ENCODE data around the gene VPS11.
A peak's percentile ranks its signal among the peaks of the same experiment; 100 is the strongest.
"Not testable (repeated sequence)": the region's sequence is repeated elsewhere in the genome, so short reads cannot be mapped to it uniquely, and the experiment has no call there.

Gene VPS11

DNA sequence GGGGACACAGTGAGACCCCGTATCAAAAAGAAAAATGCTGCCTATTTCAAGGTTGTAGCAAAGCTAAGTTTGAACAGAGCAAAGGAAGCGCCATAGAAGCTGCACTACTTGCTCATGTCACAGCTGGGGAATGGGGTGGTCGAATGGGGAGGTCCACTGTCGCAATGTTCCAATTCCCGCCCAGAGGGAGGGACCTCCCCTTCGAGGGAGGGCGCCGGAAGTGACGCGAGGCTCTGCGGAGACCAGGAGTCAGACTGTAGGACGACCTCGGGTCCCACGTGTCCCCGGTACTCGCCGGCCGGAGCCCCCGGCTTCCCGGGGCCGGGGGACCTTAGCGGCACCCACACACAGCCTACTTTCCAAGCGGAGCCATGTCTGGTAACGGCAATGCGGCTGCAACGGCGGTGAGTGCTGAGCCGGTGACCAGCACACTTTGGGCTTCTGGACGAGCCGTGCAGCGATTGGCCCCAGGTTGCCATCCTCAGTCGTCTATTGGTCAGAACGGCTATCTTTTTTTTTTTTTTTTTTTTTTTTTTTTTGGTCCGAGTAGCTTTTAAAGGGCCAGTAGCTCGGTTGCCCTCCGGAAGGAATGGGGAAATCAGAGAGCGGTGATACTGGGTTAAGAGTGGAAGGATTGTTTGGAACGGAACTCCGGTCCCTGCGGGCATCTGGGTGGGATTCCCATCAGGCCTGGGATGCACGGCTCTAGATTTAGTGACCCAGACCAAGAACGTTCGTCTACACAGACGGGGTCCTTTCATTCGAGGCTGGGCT is 17.2 kb downstream of the VPS11 start, which contains the start of gene HMBS:
TSS of gene HMBS (plus strand) at position 219 of the 774 bp plus-strand sequence. CDS start at position 372, 153 bp downstream.
- peak; percentile 91 for DNase-seq

DNA sequence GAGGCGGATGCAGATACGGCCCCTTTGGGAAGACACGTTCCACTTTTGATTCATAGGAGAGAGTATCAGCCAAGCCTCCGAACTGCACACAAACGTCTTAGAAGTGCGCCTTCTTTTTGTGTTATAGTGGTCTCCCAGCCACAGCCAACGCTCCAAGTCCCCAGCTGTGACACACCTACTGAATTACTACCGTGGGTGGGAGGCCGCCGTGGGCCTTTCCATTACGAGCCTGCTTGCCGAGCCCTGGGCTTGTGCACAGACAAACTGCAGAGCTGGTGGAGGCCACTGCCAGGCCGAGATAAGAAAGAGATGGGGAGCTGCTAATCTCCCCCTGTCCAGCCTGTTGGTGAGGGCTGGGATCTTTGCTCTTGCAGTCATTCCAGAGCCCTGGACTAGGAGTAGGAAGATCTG is 17.8 kb downstream of the VPS11 start:
- DNase-seq = peak; percentile 57

DNA sequence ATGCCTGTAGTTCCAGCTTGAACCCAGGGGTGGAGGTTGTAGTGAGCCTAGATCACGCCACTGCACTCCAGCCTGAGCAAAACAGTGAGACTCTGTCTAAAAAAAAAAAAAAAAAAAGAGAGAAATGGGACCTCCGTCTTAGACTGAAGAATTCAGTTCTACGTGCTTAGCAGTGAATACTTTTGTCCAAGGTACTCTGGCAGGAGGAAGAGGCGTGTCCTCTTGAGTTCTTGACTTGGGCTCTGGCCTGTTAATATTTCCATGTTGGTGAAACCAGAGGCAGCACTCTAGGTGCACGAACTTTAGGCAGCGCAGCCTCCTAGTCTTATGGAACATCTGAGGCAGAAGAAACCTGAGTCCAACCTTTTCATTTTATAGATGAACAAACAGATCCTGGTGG is 19.5 kb downstream of the VPS11 start:
- DNase-seq = no peak

GRCh38 chr11:119087747-119088241 is 20.2 kb downstream of the VPS11 start:
- DNase-seq = no peak

- no peak for DNase-seq
These were observed 20.8 kb downstream of the VPS11 start for GRCh38 chr11:119088406-119088805.

DNA sequence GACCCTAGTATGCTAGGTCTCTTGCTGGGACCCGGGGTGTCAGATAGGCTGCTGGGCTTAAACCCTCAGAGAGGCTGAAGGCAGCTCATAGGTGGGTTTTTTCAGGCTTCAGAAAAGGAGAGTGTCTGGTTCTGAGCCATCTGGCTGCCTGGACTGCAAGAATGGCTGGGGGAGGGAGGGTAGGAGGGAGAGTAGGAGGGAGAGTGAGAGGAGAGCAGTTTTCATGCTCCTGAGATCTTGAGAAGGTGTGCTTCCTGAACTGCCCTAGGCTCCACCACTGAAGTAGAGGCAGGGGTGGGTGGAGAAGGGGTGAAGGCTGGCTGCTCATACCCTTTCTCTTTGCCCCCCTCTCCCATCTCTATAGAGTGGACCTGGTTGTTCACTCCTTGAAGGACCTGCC is 21.7 kb downstream of the VPS11 start:
- no peak for DNase-seq

DNA sequence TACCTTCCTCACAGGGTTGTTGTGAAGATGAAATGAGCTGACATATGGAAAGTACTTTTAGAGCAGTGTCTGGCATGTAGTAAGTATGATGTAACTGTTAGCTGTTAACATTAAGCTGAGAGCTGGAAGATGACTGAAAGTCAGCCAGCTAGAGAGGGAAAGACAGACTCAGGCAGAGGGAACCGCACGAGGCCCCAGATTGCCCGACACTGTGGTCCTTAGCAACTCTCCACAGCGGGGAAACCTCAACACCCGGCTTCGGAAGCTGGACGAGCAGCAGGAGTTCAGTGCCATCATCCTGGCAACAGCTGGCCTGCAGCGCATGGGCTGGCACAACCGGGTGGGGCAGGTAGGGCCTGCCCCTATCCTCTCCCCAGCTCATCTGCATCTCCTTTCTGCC is 23.6 kb downstream of the VPS11 start:
- no peak for DNase-seq

GRCh38 chr11:119091966-119092879 is 24.6 kb downstream of the VPS11 start:
- DNase-seq = no peak

DNA sequence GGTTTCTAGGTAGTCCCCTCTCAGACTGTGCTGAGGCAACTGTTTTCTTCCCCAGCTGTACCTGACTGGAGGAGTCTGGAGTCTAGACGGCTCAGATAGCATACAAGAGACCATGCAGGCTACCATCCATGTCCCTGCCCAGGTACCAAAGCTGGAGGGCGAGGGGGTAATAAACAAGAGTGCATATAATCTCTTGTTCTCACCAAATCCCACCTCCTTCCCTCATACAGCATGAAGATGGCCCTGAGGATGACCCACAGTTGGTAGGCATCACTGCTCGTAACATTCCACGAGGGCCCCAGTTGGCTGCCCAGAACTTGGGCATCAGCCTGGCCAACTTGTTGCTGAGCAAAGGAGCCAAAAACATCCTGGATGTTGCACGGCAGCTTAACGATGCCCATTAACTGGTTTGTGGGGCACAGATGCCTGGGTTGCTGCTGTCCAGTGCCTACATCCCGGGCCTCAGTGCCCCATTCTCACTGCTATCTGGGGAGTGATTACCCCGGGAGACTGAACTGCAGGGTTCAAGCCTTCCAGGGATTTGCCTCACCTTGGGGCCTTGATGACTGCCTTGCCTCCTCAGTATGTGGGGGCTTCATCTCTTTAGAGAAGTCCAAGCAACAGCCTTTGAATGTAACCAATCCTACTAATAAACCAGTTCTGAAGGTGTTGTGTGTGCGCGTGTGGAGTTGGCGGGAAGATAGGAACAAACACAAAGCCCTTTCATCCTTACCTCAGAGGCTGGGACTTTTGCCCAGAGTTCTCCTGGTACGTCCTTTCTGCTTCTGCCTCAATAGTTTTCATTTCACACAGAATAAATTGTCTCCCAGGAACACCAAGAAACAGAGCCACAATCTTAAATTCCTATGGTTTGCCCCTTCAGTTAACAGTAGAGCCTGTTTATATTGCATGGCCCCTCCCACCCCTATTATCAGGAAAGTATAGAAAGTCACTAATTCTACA is 25.5 kb downstream of the VPS11 start:
- DNase-seq = no peak

- peak; percentile 61 for DNase-seq
These were observed 26.6 kb downstream of the VPS11 start for GRCh38 chr11:119093942-119094815.

DNA sequence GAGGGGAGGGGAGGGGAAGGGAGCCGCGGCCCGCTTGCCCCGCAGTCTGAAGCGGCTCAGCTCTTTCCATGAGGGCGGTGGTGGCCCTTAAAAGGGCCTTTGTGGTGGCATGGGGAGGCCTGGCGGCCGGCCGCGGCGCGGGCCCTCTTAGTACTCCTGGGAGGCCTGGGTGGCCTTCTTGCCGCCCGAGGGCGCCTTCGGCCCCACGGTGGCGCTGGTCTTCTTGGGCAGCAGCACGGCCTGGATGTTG is 27.1 kb downstream of the VPS11 start:
- peak; percentile 59 for DNase-seq

- DNase-seq = peak; percentile 99
These were observed 27.7 kb downstream of the VPS11 start for GRCh38 chr11:119095066-119095880.

- DNase-seq = no peak
These were observed 32.1 kb downstream of the VPS11 start for GRCh38 chr11:119099711-119100110.

GRCh38 chr11:119100246-119100970 is 32.8 kb downstream of the VPS11 start:
- DNase-seq = no peak

DNA sequence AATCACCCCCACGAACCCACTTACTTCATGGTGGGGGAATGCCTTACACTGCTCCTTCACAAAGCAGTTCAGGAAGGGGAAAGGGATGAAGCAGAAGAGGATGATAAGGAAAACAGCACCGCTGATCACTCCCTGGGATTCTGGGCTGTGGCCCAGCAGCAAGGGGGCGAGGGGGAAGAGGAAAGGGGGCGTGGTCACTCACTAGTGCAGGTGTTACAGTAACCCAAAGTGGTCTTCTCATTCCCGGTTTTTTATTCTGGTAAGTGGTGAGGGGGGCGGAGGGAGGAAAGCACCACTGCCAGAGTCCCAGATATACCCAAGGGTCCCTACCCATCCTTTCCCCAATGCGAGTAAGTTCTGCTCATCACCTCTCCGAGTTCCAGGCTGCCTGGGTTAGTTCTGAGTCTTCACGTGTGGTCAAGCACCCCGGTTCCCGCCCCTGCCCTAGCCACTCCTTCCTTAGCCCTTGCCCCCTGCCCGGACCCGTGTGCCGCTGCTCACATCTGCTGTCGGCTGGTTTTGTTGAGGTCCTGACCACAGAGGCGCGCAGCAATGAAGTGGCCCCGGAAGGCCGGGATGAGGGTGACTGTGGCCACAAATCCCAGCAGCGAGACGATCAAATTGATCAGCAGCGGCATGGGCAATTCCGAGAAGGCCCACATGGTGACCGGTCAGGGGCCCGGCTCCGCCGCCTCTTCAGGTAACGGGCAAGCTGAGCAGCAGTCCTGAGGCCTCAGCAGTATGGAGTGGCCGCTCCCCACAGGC is 33.6 kb downstream of the VPS11 start:
- no peak for DNase-seq

DNA sequence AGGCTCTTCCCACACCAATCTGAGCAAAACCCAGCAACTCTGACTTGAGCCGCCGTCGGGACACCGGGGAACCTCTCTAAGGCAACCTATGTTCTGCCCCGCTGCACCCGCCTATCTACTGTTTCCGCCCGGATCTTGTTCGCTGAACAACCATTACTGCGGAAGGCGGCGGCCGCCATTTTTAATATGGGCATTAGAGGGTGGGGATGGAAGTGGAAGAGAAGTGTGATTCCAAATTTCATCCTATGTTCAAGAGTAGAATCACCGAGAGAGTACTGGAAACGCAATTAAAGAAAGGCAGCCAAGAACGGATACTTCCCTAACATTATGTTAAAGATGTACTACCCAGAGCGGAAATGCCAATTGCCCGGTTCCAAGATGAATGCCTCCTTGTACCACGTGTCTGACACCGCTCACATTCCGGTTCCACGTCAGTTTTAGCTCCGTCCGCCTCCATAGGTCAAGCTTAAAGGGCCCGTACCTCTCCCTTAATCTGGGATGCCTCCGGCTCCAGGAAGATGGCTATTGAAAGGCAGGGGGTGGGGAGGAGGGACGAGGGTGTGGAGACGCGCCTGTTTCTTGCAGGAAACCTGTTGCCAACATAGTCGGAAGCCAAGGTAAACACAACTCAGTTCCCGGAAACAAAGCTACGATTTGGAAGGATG is 34.3 kb downstream of the VPS11 start, which contains the start of gene DPAGT1:
TSS of gene DPAGT1 (minus strand) at position 95 of the 665 bp plus-strand sequence. CDS start 198 bp downstream, outside the sequence.
- peak; percentile 82 for DNase-seq

DNA sequence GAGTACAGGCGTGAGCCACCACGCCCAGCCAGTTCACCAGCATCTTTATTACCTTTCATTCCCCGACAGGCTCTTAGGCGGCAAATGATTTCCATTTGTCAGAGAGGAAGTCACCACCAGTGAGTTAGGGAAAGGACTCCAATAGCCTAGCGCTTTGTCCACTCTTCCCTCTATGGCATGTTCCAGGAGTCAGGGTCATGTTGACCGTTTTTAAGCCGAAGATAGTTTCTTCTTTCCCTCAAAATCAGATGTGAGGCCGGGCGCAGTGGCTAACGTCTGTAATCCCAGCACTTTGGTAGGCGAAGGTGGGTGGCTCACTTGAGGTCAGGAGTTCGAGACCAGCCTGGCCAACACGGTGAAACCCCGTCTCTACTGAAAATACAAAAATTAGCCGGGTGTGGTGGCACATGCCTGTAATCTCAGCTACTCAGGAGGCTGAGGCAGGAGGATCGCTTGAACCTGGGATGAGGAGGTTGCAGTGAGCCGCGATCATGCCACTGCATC is 35.6 kb downstream of the VPS11 start:
- not testable (repeated sequence) for DNase-seq

DNA sequence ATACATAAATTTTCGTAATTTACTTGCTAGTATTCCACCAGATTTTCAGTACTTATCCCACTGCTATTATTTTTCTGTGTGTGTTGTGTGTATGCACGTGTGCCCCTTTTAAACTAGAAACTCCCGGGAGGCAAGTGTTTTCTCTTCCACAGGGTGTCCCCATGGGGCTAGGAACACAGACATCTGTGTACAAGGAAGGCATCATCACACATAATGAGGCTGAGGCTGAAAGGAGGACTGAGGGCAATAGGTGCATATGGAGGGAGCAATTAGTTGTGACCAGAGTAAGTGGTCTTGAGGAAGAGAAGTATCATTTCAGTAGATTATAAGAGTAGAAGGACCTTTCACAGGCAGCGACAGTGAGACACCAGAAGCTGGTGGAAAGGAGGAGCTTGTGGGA is 36.2 kb downstream of the VPS11 start:
- no peak for DNase-seq
